ENCODE results near the gene TERF2IP. TPM values are rescaled to one million over a fixed set of nuclear protein-coding genes. Genes with fewer than 3 reads are reported as not detected.

Gene TERF2IP
- polyA plus RNA-seq, 1 donor (not counting 4 experiments of a cell fraction or from before 2014, with no cell fraction given), result 24.4 TPM

DNA sequence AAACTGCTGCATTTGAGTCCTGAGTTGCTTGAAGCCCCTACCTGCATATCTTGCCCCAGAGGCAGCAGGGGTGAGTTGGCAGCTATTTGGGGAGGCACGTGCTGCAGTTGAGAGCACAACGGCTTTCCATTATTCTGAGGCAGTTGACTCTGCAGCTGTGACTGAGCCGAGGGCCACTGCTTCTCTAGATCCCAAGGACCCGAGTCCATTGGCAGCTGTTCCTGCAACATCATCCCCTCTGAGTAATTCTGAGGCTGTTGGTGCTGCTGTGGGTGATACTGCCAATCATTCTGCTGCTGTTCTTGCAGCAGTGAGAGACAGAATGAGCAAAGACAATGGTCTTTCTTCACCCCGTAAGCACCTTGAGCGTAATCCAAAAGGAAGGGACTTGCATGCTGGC, 12.7 kb downstream of the TERF2IP start:
- H3K4me1 ChIP-seq (ENCODE audit: control insufficient read depth, extremely low read depth, insufficient read depth, low read length), result no peaks in the 10 kb centered on the region
- no peak overlapping the region for H3K9ac ChIP-seq (ENCODE audit: control insufficient read depth, extremely low read depth, insufficient read depth, low read length)
- no peak overlapping the region for H3K27ac ChIP-seq (ENCODE audit: control insufficient read depth, insufficient read depth, low read length)
- no peak overlapping the region for H3K4me2 ChIP-seq (ENCODE audit: control insufficient read depth, extremely low read depth, insufficient read depth, low read depth, low read length)
- H3K27me3 ChIP-seq (ENCODE audit: control insufficient read depth, extremely low read depth, insufficient read depth, low read length), result no peaks in the 10 kb centered on the region
- TF ChIP-seq, protein P1, sequence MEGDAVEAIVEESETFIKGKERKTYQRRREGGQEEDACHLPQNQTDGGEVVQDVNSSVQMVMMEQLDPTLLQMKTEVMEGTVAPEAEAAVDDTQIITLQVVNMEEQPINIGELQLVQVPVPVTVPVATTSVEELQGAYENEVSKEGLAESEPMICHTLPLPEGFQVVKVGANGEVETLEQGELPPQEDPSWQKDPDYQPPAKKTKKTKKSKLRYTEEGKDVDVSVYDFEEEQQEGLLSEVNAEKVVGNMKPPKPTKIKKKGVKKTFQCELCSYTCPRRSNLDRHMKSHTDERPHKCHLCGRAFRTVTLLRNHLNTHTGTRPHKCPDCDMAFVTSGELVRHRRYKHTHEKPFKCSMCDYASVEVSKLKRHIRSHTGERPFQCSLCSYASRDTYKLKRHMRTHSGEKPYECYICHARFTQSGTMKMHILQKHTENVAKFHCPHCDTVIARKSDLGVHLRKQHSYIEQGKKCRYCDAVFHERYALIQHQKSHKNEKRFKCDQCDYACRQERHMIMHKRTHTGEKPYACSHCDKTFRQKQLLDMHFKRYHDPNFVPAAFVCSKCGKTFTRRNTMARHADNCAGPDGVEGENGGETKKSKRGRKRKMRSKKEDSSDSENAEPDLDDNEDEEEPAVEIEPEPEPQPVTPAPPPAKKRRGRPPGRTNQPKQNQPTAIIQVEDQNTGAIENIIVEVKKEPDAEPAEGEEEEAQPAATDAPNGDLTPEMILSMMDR (optimal IDR thresholded peaks at IDR 0.05 in 1 of 3, IDR thresholded peaks at IDR 0.05 in 1 of 3, conservative IDR thresholded peaks at IDR 0.05 in 1 of 3; ENCODE audit: extremely low read depth in 1 of 3, insufficient read depth in 2 of 3, low read length in 3 of 3), result no peak
- no peak for TF ChIP-seq EZH2 (IDR thresholded peaks at IDR 0.05; ENCODE audit: low read length)
- dilution Hi-C loops (cut with MboI; ENCODE audit: extremely low pct_ligation_motif_present, low sequenced_read_pairs), result no loop called here
- no peak overlapping the region for H3K4me3 ChIP-seq (ENCODE audit: control insufficient read depth in 2 of 3, extremely low read depth in 1 of 3, insufficient read depth in 2 of 3, low read depth in 1 of 3, low read length in 3 of 3)
- FAIRE-seq, result no peak
- no peaks in the 10 kb centered on the region for H3K9me1 ChIP-seq (ENCODE audit: control insufficient read depth, extremely low read depth, insufficient read depth, low read length)
- no peak overlapping the region for H2AFZ ChIP-seq (ENCODE audit: control insufficient read depth, low read length)
- no peaks in the 10 kb centered on the region for H4K20me1 ChIP-seq (ENCODE audit: control insufficient read depth, extremely low read depth, insufficient read depth, low read length)
- peaks cover 10 to 15% of the 10 kb centered on the region in 2 experiments for H3K36me3 ChIP-seq (ENCODE audit: control insufficient read depth in 2 of 2, extremely low read depth in 1 of 2, insufficient read depth in 2 of 2, low read length in 2 of 2)
- no peak for DNase-seq (ENCODE audit: low read depth, low spot score)
- H3K9me3 ChIP-seq (ENCODE audit: control insufficient read depth, low read depth, low read length), result no peaks in the 10 kb centered on the region
- peaks cover 3% of the 10 kb centered on the region for H3K79me2 ChIP-seq (ENCODE audit: control insufficient read depth, insufficient read depth, low read length)

DNA sequence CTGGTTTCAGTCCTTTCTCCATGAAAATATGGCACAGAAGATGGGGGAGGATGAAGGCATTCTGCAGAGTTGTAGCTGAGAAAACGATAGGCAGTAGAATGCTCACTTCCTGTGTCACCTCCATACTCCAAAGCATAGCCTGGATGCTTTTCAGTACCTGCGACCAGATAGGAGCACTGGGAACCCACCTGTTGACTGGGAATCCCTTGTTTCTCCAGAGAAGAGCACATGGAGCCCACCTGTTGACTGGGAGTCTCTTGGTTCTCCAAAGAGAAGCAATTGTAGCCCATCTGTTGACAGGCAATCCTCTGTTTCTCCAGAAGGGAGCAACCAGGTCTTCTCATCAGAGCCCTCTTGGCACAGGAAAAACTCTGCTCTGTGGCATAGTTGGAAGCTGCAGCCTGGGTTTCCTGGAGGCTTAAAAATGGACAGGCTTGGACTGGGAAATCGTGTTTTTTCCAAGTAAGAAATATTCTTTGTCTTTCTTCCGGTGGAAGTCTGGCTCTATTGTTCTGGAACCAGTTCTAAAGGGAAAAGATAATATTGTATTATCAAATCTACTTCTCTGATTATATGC, 13.2 kb downstream of the TERF2IP start:
- no peak for TF ChIP-seq EZH2 (IDR thresholded peaks at IDR 0.05; ENCODE audit: low read length)
- TF ChIP-seq, protein P1 (optimal IDR thresholded peaks at IDR 0.05 in 1 of 3, IDR thresholded peaks at IDR 0.05 in 1 of 3, conservative IDR thresholded peaks at IDR 0.05 in 1 of 3; ENCODE audit: extremely low read depth in 1 of 3, insufficient read depth in 2 of 3, low read length in 3 of 3), result no peak
- H3K79me2 ChIP-seq (ENCODE audit: control insufficient read depth, insufficient read depth, low read length), result peaks cover 2% of the 10 kb centered on the region
- FAIRE-seq, result no peak
- H3K27me3 ChIP-seq (ENCODE audit: control insufficient read depth, extremely low read depth, insufficient read depth, low read length), result no peaks in the 10 kb centered on the region
- dilution Hi-C loops (cut with MboI; ENCODE audit: extremely low pct_ligation_motif_present, low sequenced_read_pairs), result no loop called here
- peaks cover 10 to 14% of the 10 kb centered on the region in 2 experiments for H3K36me3 ChIP-seq (ENCODE audit: control insufficient read depth in 2 of 2, extremely low read depth in 1 of 2, insufficient read depth in 2 of 2, low read length in 2 of 2)
- H3K4me2 ChIP-seq (ENCODE audit: control insufficient read depth, extremely low read depth, insufficient read depth, low read depth, low read length), result no peak overlapping the region
- H3K9ac ChIP-seq (ENCODE audit: control insufficient read depth, extremely low read depth, insufficient read depth, low read length), result no peak overlapping the region
- no peaks in the 10 kb centered on the region for H3K4me1 ChIP-seq (ENCODE audit: control insufficient read depth, extremely low read depth, insufficient read depth, low read length)
- no peak overlapping the region for H2AFZ ChIP-seq (ENCODE audit: control insufficient read depth, low read length)
- H4K20me1 ChIP-seq (ENCODE audit: control insufficient read depth, extremely low read depth, insufficient read depth, low read length), result no peaks in the 10 kb centered on the region
- DNase-seq (ENCODE audit: low read depth, low spot score), result no peak
- no peaks in the 10 kb centered on the region for H3K9me3 ChIP-seq (ENCODE audit: control insufficient read depth, low read depth, low read length)
- no peak overlapping the region for H3K27ac ChIP-seq (ENCODE audit: control insufficient read depth, insufficient read depth, low read length)
- no peak overlapping the region for H3K4me3 ChIP-seq (ENCODE audit: control insufficient read depth in 2 of 3, extremely low read depth in 1 of 3, insufficient read depth in 2 of 3, low read depth in 1 of 3, low read length in 3 of 3)
- H3K9me1 ChIP-seq (ENCODE audit: control insufficient read depth, extremely low read depth, insufficient read depth, low read length), result no peaks in the 10 kb centered on the region
